ENCODE results near the gene DENND1A. TPM values are rescaled to one million over a fixed set of nuclear protein-coding genes. Genes with fewer than 3 reads are reported as not detected.

Gene DENND1A
- total and polyA plus RNA-seq, 7 donors: 12.8 to 33.2 (median 19.2) TPM

GRCh38 chr9:123669346-123669745 lies 260.6 kb downstream of the DENND1A start:
- Histone ChIP-seq H3K4me1 (no peaks in the 10 kb centered on the region), H3K9me3 (peaks cover 3 to 6% (median 5%) of the 10 kb centered on the region in 4 donors), H3K27ac (no peak overlapping the region), H3K4me3 (no peak overlapping the region), H3K36me3 (peaks cover 0 to 22% (median 2%) of the 10 kb centered on the region in 4 donors), H3K27me3 (no peaks in the 10 kb centered on the region)
- WGBS, 2 donors: 82 to 95% methylated on average over 3 of the region's 3 CpGs
- no peak for TF ChIP-seq EP300 (IDR thresholded peaks at IDR 0.05)
- TF ChIP-seq CTCF (IDR thresholded peaks at IDR 0.05): no peak
- no peak for TF ChIP-seq POLR2AphosphoS5 (IDR thresholded peaks at IDR 0.05)
- TF ChIP-seq POLR2A (IDR thresholded peaks at IDR 0.05): no peak
- no peak for DNase-seq
- intact Hi-C loops (cut with DNase I): no loop called here

- TF ChIP-seq EP300 (IDR thresholded peaks at IDR 0.05): no peak
These were observed 266.4 kb downstream of the DENND1A start for GRCh38 chr9:123663529-123663928.

GRCh38 chr9:123662057-123662776 lies 267.7 kb downstream of the DENND1A start:
- peaks cover 0 to 20% (median 4%) of the 10 kb centered on the region in 4 donors for H3K36me3 ChIP-seq
- H3K4me3 ChIP-seq: no peak overlapping the region
- DNase-seq: no peak
- H3K27ac ChIP-seq: no peak overlapping the region
- peaks cover 0 to 11% (median 6%) of the 10 kb centered on the region in 4 donors for H3K9me3 ChIP-seq
- TF ChIP-seq EP300 (IDR thresholded peaks at IDR 0.05) (no peak), CTCF (IDR thresholded peaks at IDR 0.05) (no peak), POLR2AphosphoS5 (IDR thresholded peaks at IDR 0.05) (no peak), POLR2A (IDR thresholded peaks at IDR 0.05) (no peak)
- WGBS, 2 donors: 84 to 95% methylated on average over 8 of the region's 8 CpGs
- intact Hi-C loops (cut with DNase I): no loop called here
- no peaks in the 10 kb centered on the region for H3K27me3 ChIP-seq
- no peaks in the 10 kb centered on the region for H3K4me1 ChIP-seq

More at GRCh38 chr9:123663529-123663928, 266.4 kb downstream of the DENND1A start:
- H3K4me1 ChIP-seq: no peaks in the 10 kb centered on the region
- H3K27ac ChIP-seq: no peak overlapping the region
- H3K36me3 ChIP-seq: peaks cover 0 to 20% (median 4%) of the 10 kb centered on the region in 4 donors
- WGBS, 2 donors: 98 to 100% methylated on average over 1 of the region's 1 CpG
- no peak overlapping the region for H3K4me3 ChIP-seq
- intact Hi-C loops (cut with DNase I): no loop called here
- no peaks in the 10 kb centered on the region for H3K27me3 ChIP-seq
- no peak for DNase-seq
- peaks cover 0 to 11% (median 6%) of the 10 kb centered on the region in 4 donors for H3K9me3 ChIP-seq

GRCh38 chr9:123660691-123661466 lies 269.0 kb downstream of the DENND1A start:
- Histone ChIP-seq H3K36me3 (peaks cover 0 to 18% (median 4%) of the 10 kb centered on the region in 4 donors), H3K4me3 (no peak overlapping the region), H3K9me3 (peaks cover 0 to 11% (median 6%) of the 10 kb centered on the region in 4 donors), H3K27me3 (no peaks in the 10 kb centered on the region), H3K27ac (no peak overlapping the region), H3K4me1 (no peaks in the 10 kb centered on the region)
- DNase-seq: no peak
- 85 to 88% methylated on average over 9 of the region's 9 CpGs for whole genome bisulfite sequencing, 2 donors
- intact Hi-C loops (cut with DNase I): no loop called here
- TF ChIP-seq CTCF (IDR thresholded peaks at IDR 0.05) (no peak), EP300 (IDR thresholded peaks at IDR 0.05) (no peak), POLR2A (IDR thresholded peaks at IDR 0.05) (no peak), POLR2AphosphoS5 (IDR thresholded peaks at IDR 0.05) (no peak)

GRCh38 chr9:123659358-123659757 lies 270.6 kb downstream of the DENND1A start:
- WGBS, 2 donors: 41 to 98% methylated on average over 1 of the region's 1 CpG
- intact Hi-C loops (cut with DNase I): no loop called here
- no peak overlapping the region for H3K27ac ChIP-seq
- peaks cover 0 to 10% (median 2%) of the 10 kb centered on the region in 4 donors for H3K36me3 ChIP-seq
- H3K4me3 ChIP-seq: no peak overlapping the region
- no peak for DNase-seq
- H3K4me1 ChIP-seq: no peaks in the 10 kb centered on the region
- TF ChIP-seq POLR2AphosphoS5 (IDR thresholded peaks at IDR 0.05): no peak
- no peak for TF ChIP-seq CTCF (IDR thresholded peaks at IDR 0.05)
- TF ChIP-seq EP300 (IDR thresholded peaks at IDR 0.05): no peak
- TF ChIP-seq POLR2A (IDR thresholded peaks at IDR 0.05): no peak
- H3K27me3 ChIP-seq: no peaks in the 10 kb centered on the region
- peaks cover 0 to 6% (median 2%) of the 10 kb centered on the region in 4 donors for H3K9me3 ChIP-seq
